BLaER1 treated with 17β-estradiol and CSF1 and Interleukin-3, amounts not matched to agents 10 nM and 100 nM (cell line): Measurements from ENCODE around the gene GSDME.
A peak's percentile ranks its signal among the peaks of the same experiment; 100 is the strongest.

Source experiments
- H3K27ac ChIP-seq, 11 experiments: shearing (Covaris generic); formaldehyde crosslinking; 2 replicates each; pipeline ENCODE4 v1.8.1; 2022
- H3K27me3 ChIP-seq, 11 experiments: shearing (Covaris generic); formaldehyde crosslinking; 2 replicates each; pipeline ENCODE4 v1.8.1; 2022
- H3K36me3 ChIP-seq, 11 experiments: shearing (Covaris generic); formaldehyde crosslinking; 2 replicates each; pipeline ENCODE4 v1.8.1; 2022
- H3K4me1 ChIP-seq, 10 experiments: shearing (Covaris generic); formaldehyde crosslinking; 2 replicates each; pipeline ENCODE4 v1.8.1; 2022
- H3K4me2 ChIP-seq, 11 experiments: shearing (Covaris generic); formaldehyde crosslinking; 2 replicates each; pipeline ENCODE4 v1.8.1; 2022
- H3K4me3 ChIP-seq, 10 experiments: shearing (Covaris generic); formaldehyde crosslinking; 2 replicates each; pipeline ENCODE4 v1.8.1; 2022
- H3K9ac ChIP-seq, 11 experiments: shearing (Covaris generic); formaldehyde crosslinking; 2 replicates each; pipeline ENCODE4 v1.8.1; 2022
- H3K9me3 ChIP-seq, 11 experiments: shearing (Covaris generic); formaldehyde crosslinking; replicated peaks in 1 of 11; 2 replicates each; pipeline ENCODE4 v1.8.1; 2022
- H4K20me1 ChIP-seq, 11 experiments: shearing (Covaris generic); formaldehyde crosslinking; 2 replicates each; pipeline ENCODE4 v1.8.1; 2022
- Cebpa-rat ChIP-seq, 11 experiments: shearing (Covaris generic); IDR thresholded peaks; 2 replicates each; pipeline ENCODE4 v1.8.1; 2022

Gene GSDME

DNA sequence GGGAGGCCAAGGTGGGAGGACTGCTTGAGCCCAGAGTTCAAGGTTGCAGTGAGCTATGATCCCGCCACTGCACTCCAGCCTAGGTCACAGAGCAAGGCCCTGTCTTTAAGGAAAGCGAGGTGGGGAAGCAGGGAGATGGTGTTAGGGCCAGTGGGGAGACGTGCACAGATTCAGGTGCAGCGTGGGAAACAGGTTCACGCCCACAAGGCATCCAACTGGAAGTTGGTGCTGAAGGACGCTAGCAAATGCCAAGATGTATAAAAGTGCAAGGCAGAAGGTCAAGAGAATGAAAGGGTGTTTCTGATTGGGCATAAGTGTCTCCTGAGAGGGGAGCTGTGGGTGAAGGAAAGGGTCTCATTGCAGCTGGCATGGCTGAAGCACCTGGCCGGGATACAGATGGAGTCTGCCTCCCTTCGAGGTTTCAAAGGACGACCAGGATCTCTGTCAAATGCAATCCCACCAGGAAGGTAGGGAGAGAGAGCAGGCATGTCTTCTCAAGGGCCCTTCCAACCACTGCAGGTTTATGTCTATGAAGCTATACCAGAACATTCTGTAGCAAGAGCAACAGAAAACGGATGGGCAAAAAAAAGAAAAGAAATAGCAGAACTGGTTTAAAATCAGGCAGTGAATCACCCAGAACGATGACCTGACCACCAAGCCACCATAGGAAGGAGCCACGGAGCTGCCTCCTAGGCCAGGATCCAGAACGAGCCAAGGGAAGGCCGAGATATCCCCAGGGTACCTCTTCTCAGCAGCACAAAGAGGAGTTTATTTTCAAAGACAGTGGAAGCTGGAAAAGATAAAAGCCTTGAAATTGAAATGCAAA, 43.2 kb downstream of the GSDME start:
- H3K27ac ChIP-seq = no peak overlapping the region
- no peak for TF ChIP-seq Cebpa-rat (IDR thresholded peaks at IDR 0.05)

DNA sequence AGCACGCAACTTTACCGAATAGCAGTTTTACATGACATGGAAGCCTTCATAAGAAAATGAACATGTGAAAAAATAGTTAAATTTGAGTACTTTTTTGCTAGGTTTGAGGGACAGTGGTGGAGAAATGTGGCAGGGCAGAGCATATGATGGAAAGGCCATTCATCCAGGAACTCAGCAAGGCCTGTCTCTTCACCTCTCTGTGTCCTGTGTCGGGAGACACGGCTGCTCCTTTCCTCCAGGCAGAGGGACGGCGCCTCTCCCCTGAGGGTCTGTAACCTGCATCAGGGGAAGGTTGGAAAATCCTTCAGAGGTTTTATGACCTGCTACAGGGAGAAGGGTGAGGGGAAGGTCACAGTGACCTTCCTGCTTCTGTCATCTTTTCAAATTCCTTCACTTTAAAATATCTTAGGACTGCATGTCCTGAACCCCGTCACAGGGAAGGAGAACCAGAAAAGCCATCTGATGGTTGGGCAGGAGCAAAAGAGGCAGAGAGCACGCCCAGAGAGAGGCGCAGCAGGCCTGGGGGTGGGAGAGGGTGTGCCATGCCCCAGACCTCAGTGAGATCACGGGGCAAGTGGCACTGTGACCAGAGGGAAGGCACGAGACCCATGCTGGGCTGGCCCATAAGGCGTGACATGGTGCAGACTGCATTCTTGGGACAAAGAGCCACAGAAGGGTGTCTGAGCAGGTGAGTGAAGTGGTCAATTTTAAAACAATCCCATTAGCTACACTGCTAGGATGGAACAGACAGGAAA, 44.0 kb downstream of the GSDME start:
- Histone ChIP-seq H3K27me3 (peaks cover 5 to 56% (median 17%) of the 10 kb centered on the region in 11 experiments; a peak in 21 of 22 replicates), H3K4me2 (peak overlapping the region in 8 of 11 experiments; percentile 66 to 91 (median 88); a peak in 14 of 22 replicates), H3K9me3 (no peaks in the 10 kb centered on the region; a peak in 1 of 22 replicates), H3K9ac (no peak overlapping the region), H3K36me3 (peaks cover 0 to 13% (median 0%) of the 10 kb centered on the region in 11 experiments; a peak in 4 of 22 replicates), H4K20me1 (peaks cover 0 to 32% (median under 1%) of the 10 kb centered on the region in 11 experiments; a peak in 5 of 22 replicates), H3K27ac (no peak overlapping the region), H3K4me1 (peaks cover 22 to 68% (median 55%) of the 10 kb centered on the region in 10 experiments), H3K4me3 (no peak overlapping the region)
- no peak for TF ChIP-seq Cebpa-rat (IDR thresholded peaks at IDR 0.05)

More for the DNA sequence above, 43.2 kb downstream of the GSDME start:
- no peaks in the 10 kb centered on the region; a peak in 1 of 22 replicates for H3K9me3 ChIP-seq
- H3K4me3 ChIP-seq = no peak overlapping the region; a peak in 1 of 20 replicates
- H3K4me2 ChIP-seq = peak overlapping the region in 9 of 11 experiments; percentile 46 to 91 (median 87); a peak in 18 of 22 replicates
- H3K4me1 ChIP-seq = peaks cover 31 to 77% (median 63%) of the 10 kb centered on the region in 10 experiments
- H4K20me1 ChIP-seq = peaks cover 0 to 28% (median 0%) of the 10 kb centered on the region in 11 experiments; a peak in 6 of 22 replicates
- H3K9ac ChIP-seq = no peak overlapping the region
- H3K27me3 ChIP-seq = peaks cover 0 to 48% (median 12%) of the 10 kb centered on the region in 11 experiments; a peak in 15 of 22 replicates
- peaks cover 0 to 12% (median 0%) of the 10 kb centered on the region in 11 experiments; a peak in 4 of 22 replicates for H3K36me3 ChIP-seq

DNA sequence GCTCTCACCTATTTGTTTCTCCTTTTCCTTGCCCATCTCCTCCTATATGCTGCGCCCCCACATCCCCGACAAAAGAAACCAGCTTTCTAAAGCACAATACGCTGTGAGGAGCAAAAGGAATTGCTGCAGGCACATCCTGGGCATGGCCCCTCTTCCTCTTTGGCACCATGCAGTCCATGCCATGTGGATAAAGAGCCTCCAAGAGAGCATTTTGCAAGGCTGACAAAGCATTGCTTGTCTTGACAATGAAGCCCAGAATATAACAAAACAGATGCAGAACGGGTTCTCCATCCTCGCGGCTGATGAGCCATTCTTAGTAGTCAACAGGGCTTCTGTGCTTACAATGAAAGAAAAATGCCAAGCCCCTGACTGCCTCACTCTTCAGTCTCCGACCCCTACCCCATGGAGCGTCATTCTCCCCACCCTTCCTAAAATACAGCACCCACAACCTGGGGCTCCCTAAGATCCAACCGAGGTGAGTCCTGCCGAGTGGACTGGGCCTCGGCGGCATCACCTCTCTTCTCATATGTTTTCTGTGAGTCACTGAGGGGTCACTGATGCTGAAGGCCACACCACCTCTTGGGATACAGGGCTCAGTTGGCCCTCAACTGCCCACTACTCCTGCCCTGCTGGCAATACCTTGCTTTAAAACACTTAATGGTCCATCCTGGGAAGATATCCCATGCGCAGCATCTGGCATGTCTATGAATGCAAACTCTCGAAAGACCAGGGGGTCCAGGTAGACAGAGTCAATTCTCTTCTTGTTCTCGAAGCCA, 47.5 kb downstream of the GSDME start:
- H3K27ac ChIP-seq = no peak overlapping the region
- H3K4me1 ChIP-seq = peaks cover 19 to 65% (median 46%) of the 10 kb centered on the region in 10 experiments
- H3K4me3 ChIP-seq = no peak overlapping the region
- H3K4me2 ChIP-seq = no peak overlapping the region
- peaks cover 0 to 13% (median 0%) of the 10 kb centered on the region in 11 experiments; a peak in 4 of 22 replicates for H3K36me3 ChIP-seq
- no peak overlapping the region for H3K9ac ChIP-seq
- H3K27me3 ChIP-seq = peaks cover 26 to 78% (median 39%) of the 10 kb centered on the region in 11 experiments
- no peak for TF ChIP-seq Cebpa-rat (IDR thresholded peaks at IDR 0.05)
- peaks cover 0 to 63% (median 27%) of the 10 kb centered on the region in 11 experiments; a peak in 18 of 22 replicates for H4K20me1 ChIP-seq
- H3K9me3 ChIP-seq = no peaks in the 10 kb centered on the region; a peak in 1 of 22 replicates

DNA sequence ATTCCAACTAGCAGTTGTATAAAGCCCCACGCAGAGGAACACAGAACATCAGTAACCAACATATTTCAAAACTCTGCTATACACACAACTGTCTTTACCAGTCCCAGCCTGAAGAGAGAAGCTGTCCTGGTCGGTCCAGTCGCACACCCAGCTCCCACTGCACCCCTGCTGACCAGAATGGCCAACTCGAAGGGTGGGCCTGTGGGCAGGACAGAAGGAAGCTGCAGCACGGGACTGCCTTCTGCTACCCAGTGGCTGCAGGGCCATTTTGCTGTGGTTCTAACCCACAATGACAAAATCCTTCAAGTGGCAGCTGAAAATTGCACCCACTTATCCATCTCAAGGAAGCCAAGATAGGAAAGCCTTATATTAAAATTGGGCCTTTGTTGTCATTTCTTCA, 48.2 kb downstream of the GSDME start:
- peaks cover 0 to 62% (median 32%) of the 10 kb centered on the region in 11 experiments; a peak in 18 of 22 replicates for H4K20me1 ChIP-seq
- no peak overlapping the region for H3K4me2 ChIP-seq
- no peak overlapping the region for H3K27ac ChIP-seq
- peaks cover 27 to 65% (median 46%) of the 10 kb centered on the region in 10 experiments for H3K4me1 ChIP-seq
- peaks cover 26 to 78% (median 42%) of the 10 kb centered on the region in 11 experiments for H3K27me3 ChIP-seq
- H3K4me3 ChIP-seq = no peak overlapping the region
- no peak for TF ChIP-seq Cebpa-rat (IDR thresholded peaks at IDR 0.05)
- peaks cover 0 to 13% (median 0%) of the 10 kb centered on the region in 11 experiments; a peak in 4 of 22 replicates for H3K36me3 ChIP-seq
- no peaks in the 10 kb centered on the region; a peak in 1 of 22 replicates for H3K9me3 ChIP-seq
- H3K9ac ChIP-seq = no peak overlapping the region

DNA sequence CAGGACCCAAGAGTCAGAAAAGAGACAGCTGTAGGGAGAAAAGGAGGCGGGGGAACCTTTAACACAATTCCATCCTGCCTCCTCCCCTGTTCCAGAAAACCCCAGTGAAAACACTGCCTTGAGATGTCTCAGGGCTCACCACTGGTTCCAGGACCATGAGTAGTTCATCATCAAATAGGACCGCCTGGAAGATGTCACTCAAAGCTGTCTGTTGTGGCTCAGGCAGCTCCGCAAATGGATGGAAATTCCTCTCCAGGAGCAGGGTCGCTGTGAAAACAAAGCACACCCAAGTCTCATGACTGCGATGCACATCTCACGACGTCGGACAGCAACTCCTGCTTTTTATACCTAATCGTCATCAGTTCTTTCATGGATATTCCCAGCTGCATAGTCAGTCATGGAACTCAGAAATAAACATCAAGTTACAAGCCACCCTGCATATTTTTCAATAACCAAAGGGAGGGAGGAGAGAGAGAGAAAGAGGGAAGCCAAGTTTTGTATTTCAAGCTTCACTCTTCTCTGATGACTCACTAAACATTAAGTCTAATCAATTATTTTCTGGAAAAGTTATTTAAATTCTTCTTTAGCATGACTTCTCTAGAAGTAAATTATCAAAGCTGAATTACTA, 49.2 kb downstream of the GSDME start:
- Histone ChIP-seq H3K4me2 (peak overlapping the region in 3 of 11 experiments; percentile 92 to 96 (median 96); a peak in 4 of 22 replicates), H3K4me1 (peaks cover 31 to 65% (median 46%) of the 10 kb centered on the region in 10 experiments)

DNA sequence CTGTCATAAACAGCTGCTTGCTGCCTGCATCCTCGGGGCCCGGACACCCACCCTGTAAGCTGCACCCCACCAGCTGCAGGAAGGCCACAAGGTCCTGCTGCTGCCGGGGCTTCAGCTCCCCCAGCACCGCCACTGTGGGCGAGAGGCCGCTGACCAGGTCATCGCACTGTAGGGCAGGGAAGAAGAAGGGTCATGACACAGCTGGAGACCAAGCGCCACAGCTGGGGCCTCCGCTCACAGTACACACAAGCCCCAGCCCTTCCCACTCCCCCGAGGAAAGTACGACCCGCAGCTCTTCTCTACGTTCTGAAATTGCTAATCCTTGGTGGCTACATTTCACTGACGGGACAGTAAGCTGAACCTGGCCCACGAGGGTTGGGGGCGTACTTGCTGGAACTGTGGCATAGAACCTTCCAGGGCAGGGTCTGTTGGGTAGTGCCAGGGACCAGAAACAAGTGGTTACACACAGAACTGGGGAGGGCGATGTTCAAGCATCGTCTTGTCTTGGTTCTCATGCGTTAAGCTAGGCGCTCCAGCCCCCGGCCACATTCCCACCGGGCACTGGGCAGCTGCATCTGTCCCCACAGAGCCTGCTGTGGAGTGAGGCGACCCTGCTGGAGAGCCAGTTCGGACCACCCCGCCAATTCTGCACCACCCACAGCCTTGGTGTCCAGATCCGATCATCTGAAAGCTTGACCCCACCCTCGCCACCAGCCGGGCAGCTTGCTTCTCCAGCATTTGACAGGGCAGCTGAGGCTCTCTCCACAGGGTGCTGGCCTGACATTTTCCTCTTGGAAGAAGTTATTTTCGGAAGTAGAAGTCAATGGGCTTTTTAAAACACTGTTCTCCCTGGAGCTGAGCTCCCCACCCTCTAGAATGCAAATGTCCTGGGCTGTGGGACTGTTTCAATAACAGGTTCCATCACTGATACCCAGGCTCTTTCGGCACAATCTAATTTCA, 50.8 kb downstream of the GSDME start:
- H3K4me3 ChIP-seq = peak overlapping the region in 5 of 10 experiments; percentile 8 to 42 (median 19); a peak in 4 of 20 replicates
- peak overlapping the region in 6 of 11 experiments; percentile 35 to 59 (median 44); a peak in 8 of 22 replicates for H3K27ac ChIP-seq
- peaks cover 0 to 19% (median 0%) of the 10 kb centered on the region in 11 experiments; a peak in 6 of 22 replicates for H3K36me3 ChIP-seq
- peak overlapping the region; percentile 79 to 96 (median 92) for H3K4me2 ChIP-seq
- peak overlapping the region in 6 of 11 experiments; percentile 10 to 61 (median 42); a peak in 9 of 22 replicates for H3K9ac ChIP-seq
- H3K4me1 ChIP-seq = peaks cover 31 to 57% (median 50%) of the 10 kb centered on the region in 10 experiments
- peaks cover 47 to 81% (median 62%) of the 10 kb centered on the region in 11 experiments for H3K27me3 ChIP-seq
- no peaks in the 10 kb centered on the region; a peak in 1 of 22 replicates for H3K9me3 ChIP-seq
- H4K20me1 ChIP-seq = peaks cover 0 to 77% (median 36%) of the 10 kb centered on the region in 11 experiments; a peak in 18 of 22 replicates
- TF ChIP-seq Cebpa-rat (IDR thresholded peaks at IDR 0.05) = no peak

More for the DNA sequence above, 49.2 kb downstream of the GSDME start:
- no peaks in the 10 kb centered on the region; a peak in 1 of 22 replicates for H3K9me3 ChIP-seq
- no peak overlapping the region for H3K27ac ChIP-seq
- H3K36me3 ChIP-seq = peaks cover 0 to 13% (median 0%) of the 10 kb centered on the region in 11 experiments; a peak in 5 of 22 replicates
- peaks cover 0 to 63% (median 35%) of the 10 kb centered on the region in 11 experiments; a peak in 18 of 22 replicates for H4K20me1 ChIP-seq
- no peak overlapping the region for H3K4me3 ChIP-seq
- peaks cover 35 to 78% (median 51%) of the 10 kb centered on the region in 11 experiments for H3K27me3 ChIP-seq
- no peak for TF ChIP-seq Cebpa-rat (IDR thresholded peaks at IDR 0.05)
- H3K9ac ChIP-seq = no peak overlapping the region
